ENCODE measurements around the gene C1orf159.
"Not testable (repeated sequence)": the region's sequence is repeated elsewhere in the genome, so short reads cannot be mapped to it uniquely, and the experiment has no call there.

DNA sequence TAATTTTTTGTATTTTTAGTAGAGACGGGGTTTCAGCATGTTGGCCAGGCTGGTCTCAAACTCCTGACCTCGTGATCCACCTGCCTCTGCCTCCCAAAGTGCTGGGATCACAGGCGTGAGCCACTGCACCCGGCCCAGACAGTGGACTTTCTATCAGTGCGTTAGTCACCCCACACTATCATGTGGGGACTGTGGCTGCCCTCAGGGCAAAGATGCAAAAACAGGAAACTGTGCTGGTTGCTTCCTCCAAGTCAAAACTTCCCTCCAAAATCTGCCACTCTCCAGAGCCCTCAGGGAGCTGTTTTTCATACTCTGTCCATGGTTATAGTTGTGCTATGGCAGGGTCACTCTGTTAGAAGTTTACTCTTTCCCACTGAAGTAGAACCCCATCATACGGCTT is 11.7 kb downstream of the C1orf159 start:
- not testable (repeated sequence) for TF ChIP-seq CTCF (IDR thresholded peaks at IDR 0.05; ENCODE audit: control extremely low read depth in 1 of 3, insufficient read depth in 1 of 3, low read depth in 1 of 3, low read length in 3 of 3); TAF1 (IDR thresholded peaks at IDR 0.05; ENCODE audit: low read depth, low read length); GABPA (IDR thresholded peaks at IDR 0.05; ENCODE audit: borderline replicate concordance, insufficient read depth, low read length); KDM5A (IDR thresholded peaks at IDR 0.05; ENCODE audit: low read length); JUN (IDR thresholded peaks at IDR 0.05; ENCODE audit: low read depth, low read length); POLR2A (IDR thresholded peaks at IDR 0.05; ENCODE audit: control extremely low read depth in 1 of 2, low read depth in 2 of 2, low read length in 2 of 2); CBX5 (IDR thresholded peaks at IDR 0.05; ENCODE audit: low read depth, low read length); NRF1 (IDR thresholded peaks at IDR 0.05; ENCODE audit: low read depth, low read length); POLR2AphosphoS5 (IDR thresholded peaks at IDR 0.05; ENCODE audit: low read depth, low read length); KDM1A (IDR thresholded peaks at IDR 0.05; ENCODE audit: borderline replicate concordance, low read length)

Data from H1 (cell line).